Measurements from ENCODE around the gene ATP6V1G1. TPM values are rescaled to one million over a fixed set of nuclear protein-coding genes. Genes with fewer than 3 reads are reported as not detected.

The ATP6V1G1 gene
- total and polyA plus RNA-seq, 2 of the 13 experiments (the other 11 are each of a cell fraction or from before 2014, with no cell fraction given) = 108 to 158 TPM

DNA sequence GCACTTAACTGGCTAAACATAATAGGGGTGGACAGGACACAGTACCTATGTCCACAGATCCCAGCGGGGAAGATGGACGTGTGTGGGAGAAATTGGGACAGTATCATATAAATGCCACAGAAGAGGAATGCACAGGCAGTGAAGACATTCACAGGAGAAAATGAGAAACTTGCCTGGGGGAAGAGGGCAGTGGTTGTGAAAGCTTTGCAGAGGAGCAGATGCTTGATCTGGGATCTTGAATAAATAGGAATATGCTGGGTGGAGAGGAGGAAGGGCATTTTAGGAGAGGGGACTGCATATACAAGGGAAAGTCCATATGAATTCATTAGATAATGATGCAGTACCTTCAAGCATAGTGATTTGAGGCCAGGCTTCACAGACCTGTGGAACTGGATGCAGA is 37.1 kb downstream of the ATP6V1G1 start (continued):
- no peak for TF ChIP-seq KLF13 (CRISPR knock-in tag; IDR thresholded peaks at IDR 0.05)

DNA sequence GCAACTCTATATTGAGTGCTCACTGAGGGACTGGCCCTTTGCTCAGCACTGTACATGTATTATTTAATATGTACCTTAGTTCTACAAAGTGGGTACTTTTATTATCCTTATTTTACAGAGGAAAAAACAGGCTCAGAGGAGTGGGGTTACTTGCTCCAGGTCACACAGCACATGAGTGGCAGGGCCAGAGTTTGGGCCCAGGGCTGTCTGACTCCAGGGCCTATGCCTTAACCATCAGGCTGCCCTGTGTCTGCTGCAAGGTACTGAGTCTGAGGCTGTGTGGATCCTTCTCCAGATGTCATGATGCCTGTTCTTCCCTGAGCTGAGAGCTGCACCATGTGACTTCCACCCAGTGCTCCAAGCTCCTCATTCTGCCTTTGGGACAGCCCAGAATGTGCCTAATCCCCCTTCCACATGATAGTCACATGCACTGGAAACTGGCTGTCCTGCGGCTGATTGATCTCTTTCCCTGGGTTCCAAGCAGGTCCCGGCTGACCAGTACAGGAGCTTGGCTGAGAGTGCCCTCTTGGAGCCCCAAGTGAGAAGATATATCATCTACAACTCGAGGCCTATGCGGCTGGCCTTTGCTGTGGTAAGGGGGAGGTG is 38.9 kb downstream of the ATP6V1G1 start:
- H2AFZ ChIP-seq (ENCODE audit: low read length) = no peak overlapping the region
- ATAC-seq (no peak), DNase-seq (ENCODE audit: low spot score) (no peak), FAIRE-seq (no peak)
- ChIA-PET CTCF (ENCODE audit: low intra/inter-chr PET ratio, low total read pairs) (no interaction called here), POLR2A (no interaction called here)
- 100% methylated on average over 2 of the region's 4 CpGs for WGBS (ENCODE audit: low lambda C conversion rate)
- H4K20me1 ChIP-seq (ENCODE audit: insufficient read depth, low read length) = no peaks in the 10 kb centered on the region
- TF ChIP-seq ZNF768 (CRISPR knock-in tag; IDR thresholded peaks at IDR 0.05) = peak; percentile 82
- TF ChIP-seq ZFY (CRISPR knock-in tag; IDR thresholded peaks at IDR 0.05) = no peak
- in situ Hi-C loops (cut with HindIII; ENCODE audit: extremely low pct_ligation_motif_present, low pct_unique_long_range_greater_than_20kb) = no loop called here
- no peak overlapping the region for H3K9ac ChIP-seq (ENCODE audit: insufficient read depth, low read depth, low read length)
- no peaks in the 10 kb centered on the region for H3K79me2 ChIP-seq (ENCODE audit: insufficient read depth, low read length)
- no peaks in the 10 kb centered on the region for H3K27me3 ChIP-seq (ENCODE audit: control insufficient read depth in 1 of 2, insufficient read depth in 2 of 2, low read length in 2 of 2)
- no TSS peak for BruUV-seq (replicated peaks)
- intact Hi-C loops (cut with micrococcal nuclease; ENCODE audit: unreplicated experiment) = no loop called here
- H3K27ac ChIP-seq (ENCODE audit: extremely low read length, insufficient read depth, low read length) = no peak overlapping the region
- H3K4me1 ChIP-seq (ENCODE audit: insufficient read depth, low read length) = peaks cover 16% of the 10 kb centered on the region
- H3K36me3 ChIP-seq (replicated peaks in 1 of 2; ENCODE audit: control insufficient read depth in 1 of 2, insufficient read depth in 2 of 2, low read length in 2 of 2) = peaks cover 3 to 41% of the 10 kb centered on the region in 2 experiments; a peak in 4 of 5 replicates
- no peak overlapping the region for H3K4me2 ChIP-seq (ENCODE audit: low read depth, low read length)
- H3K9me3 ChIP-seq (ENCODE audit: low read length) = no peaks in the 10 kb centered on the region
- H3K4me3 ChIP-seq (replicated peaks in 1 of 3; ENCODE audit: insufficient read depth in 1 of 3, low read depth in 2 of 3, low read length in 3 of 3) = no peak overlapping the region

DNA sequence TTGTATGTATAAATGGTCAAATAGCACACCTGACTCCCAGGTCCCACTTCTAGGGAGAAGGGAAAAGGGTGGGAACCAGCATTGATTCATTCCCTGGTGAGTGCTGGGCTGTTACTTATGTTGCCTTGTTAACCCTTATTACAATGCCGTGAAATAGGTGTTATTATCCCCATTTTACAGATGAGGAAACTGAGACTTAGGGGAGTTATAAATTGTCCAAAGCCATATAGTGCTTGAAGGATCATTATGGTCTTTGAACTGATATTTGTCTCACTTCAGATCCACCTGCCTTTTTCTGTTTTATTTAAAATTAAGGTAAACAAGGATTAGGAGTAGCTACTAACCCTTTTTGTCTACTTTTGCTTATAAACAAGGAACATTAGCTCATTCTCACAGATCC is 40.0 kb downstream of the ATP6V1G1 start:
- DNase-seq (ENCODE audit: low spot score) (no peak), ATAC-seq (no peak), FAIRE-seq (no peak)
- no peaks in the 10 kb centered on the region for H3K9me3 ChIP-seq (ENCODE audit: low read length)
- no peaks in the 10 kb centered on the region for H3K79me2 ChIP-seq (ENCODE audit: insufficient read depth, low read length)
- no peak overlapping the region for H3K4me2 ChIP-seq (ENCODE audit: low read depth, low read length)
- H3K9ac ChIP-seq (ENCODE audit: insufficient read depth, low read depth, low read length) = no peak overlapping the region
- POLR2A ChIA-PET = no interaction called here
- no peak overlapping the region for H3K27ac ChIP-seq (ENCODE audit: extremely low read length, insufficient read depth, low read length)
- H3K27me3 ChIP-seq (ENCODE audit: control insufficient read depth in 1 of 2, insufficient read depth in 2 of 2, low read length in 2 of 2) = no peaks in the 10 kb centered on the region
- no peak overlapping the region for H3K4me3 ChIP-seq (replicated peaks in 1 of 3; ENCODE audit: insufficient read depth in 1 of 3, low read depth in 2 of 3, low read length in 3 of 3)
- intact Hi-C loops (cut with micrococcal nuclease; ENCODE audit: unreplicated experiment) (no loop called here), in situ Hi-C loops (cut with HindIII; ENCODE audit: extremely low pct_ligation_motif_present, low pct_unique_long_range_greater_than_20kb) (no loop called here)
- H4K20me1 ChIP-seq (ENCODE audit: insufficient read depth, low read length) = no peaks in the 10 kb centered on the region
- peaks cover 3 to 47% of the 10 kb centered on the region in 2 experiments; a peak in 4 of 5 replicates for H3K36me3 ChIP-seq (replicated peaks in 1 of 2; ENCODE audit: control insufficient read depth in 1 of 2, insufficient read depth in 2 of 2, low read length in 2 of 2)
- 75% methylated on average over 1 of the region's 1 CpG for WGBS (ENCODE audit: low lambda C conversion rate)
- H3K4me1 ChIP-seq (ENCODE audit: insufficient read depth, low read length) = peaks cover 16% of the 10 kb centered on the region
- no peak for TF ChIP-seq ZNF101 (CRISPR knock-in tag; IDR thresholded peaks at IDR 0.05; ENCODE audit: borderline replicate concordance, low read depth)
- TF ChIP-seq ZNF629 (CRISPR knock-in tag; conservative IDR thresholded peaks at IDR 0.05) = peak; percentile 81
- TF ChIP-seq ZBTB3 (CRISPR knock-in tag; IDR thresholded peaks at IDR 0.05; ENCODE audit: borderline replicate concordance, low read depth) = no peak
- no TSS peak for BruUV-seq (replicated peaks)
- no peak overlapping the region for H2AFZ ChIP-seq (ENCODE audit: low read length)
- CTCF ChIA-PET (ENCODE audit: low intra/inter-chr PET ratio, low total read pairs) = no interaction called here
